ENCODE results near the gene RSPO3. TPM values are rescaled to one million over a fixed set of nuclear protein-coding genes. Genes with fewer than 3 reads are reported as not detected.
"Not testable (repeated sequence)": the region's sequence is repeated elsewhere in the genome, so short reads cannot be mapped to it uniquely, and the experiment has no call there.

Gene RSPO3
- total RNA-seq, 2 donors from 2014 or later: not detected

GRCh38 chr6:127094791-127095190, 23.7 kb upstream of the RSPO3 start:
- DNase-seq: no peak
- Mint-ChIP-seq H3K27me3 (peaks cover 14% of the 10 kb centered on the region), H3K27ac (no peak overlapping the region), H3K4me3 (no peak overlapping the region), H3K36me3 (ENCODE audit: low read depth) (no peaks in the 10 kb centered on the region), H3K4me1 (peaks cover 4% of the 10 kb centered on the region)
- no peaks in the 10 kb centered on the region for H3K9me3 ChIP-seq (ENCODE audit: control insufficient read depth, low read length, poor library complexity, severe bottlenecking)
- no peak for ATAC-seq

GRCh38 chr6:127096167-127096566, 22.3 kb upstream of the RSPO3 start:
- peaks cover 14% of the 10 kb centered on the region for H3K27me3 Mint-ChIP-seq
- DNase-seq (no peak), ATAC-seq (no peak)
- H3K9me3 ChIP-seq (ENCODE audit: control insufficient read depth, low read length, poor library complexity, severe bottlenecking): no peaks in the 10 kb centered on the region
- H3K4me3 Mint-ChIP-seq: no peak overlapping the region
- no peak overlapping the region for H3K27ac Mint-ChIP-seq
- H3K36me3 Mint-ChIP-seq (ENCODE audit: low read depth): no peaks in the 10 kb centered on the region
- H3K4me1 Mint-ChIP-seq: peaks cover 6% of the 10 kb centered on the region

- not testable (repeated sequence) for H3K4me3 Mint-ChIP-seq; H3K9me3 ChIP-seq (ENCODE audit: control insufficient read depth, low read length, poor library complexity, severe bottlenecking); ATAC-seq; H3K4me1 Mint-ChIP-seq; H3K27ac Mint-ChIP-seq; DNase-seq; H3K36me3 Mint-ChIP-seq (ENCODE audit: low read depth)
- peaks cover 14% of the 10 kb centered on the region for H3K27me3 Mint-ChIP-seq
Observed at GRCh38 chr6:127097442-127097841, 21.0 kb upstream of the RSPO3 start.

GRCh38 chr6:127100510-127101140, 17.8 kb upstream of the RSPO3 start:
- no peak for ATAC-seq
- H3K27ac Mint-ChIP-seq: no peak overlapping the region
- H3K4me1 Mint-ChIP-seq: peaks cover 6% of the 10 kb centered on the region
- no peak for DNase-seq
- H3K36me3 Mint-ChIP-seq (ENCODE audit: low read depth): no peaks in the 10 kb centered on the region
- no peaks in the 10 kb centered on the region for H3K9me3 ChIP-seq (ENCODE audit: control insufficient read depth, low read length, poor library complexity, severe bottlenecking)
- H3K4me3 Mint-ChIP-seq: no peak overlapping the region
- peaks cover 20% of the 10 kb centered on the region for H3K27me3 Mint-ChIP-seq

GRCh38 chr6:127102299-127102698, 16.2 kb upstream of the RSPO3 start:
- H3K36me3 Mint-ChIP-seq (ENCODE audit: low read depth): no peaks in the 10 kb centered on the region

GRCh38 chr6:127102859-127103258, 15.6 kb upstream of the RSPO3 start:
- no peaks in the 10 kb centered on the region for H3K36me3 Mint-ChIP-seq (ENCODE audit: low read depth)
- no peak overlapping the region for H3K27ac Mint-ChIP-seq
- H3K4me3 Mint-ChIP-seq: no peak overlapping the region
- no peaks in the 10 kb centered on the region for H3K9me3 ChIP-seq (ENCODE audit: control insufficient read depth, low read length, poor library complexity, severe bottlenecking)
- no peak for DNase-seq
- H3K4me1 Mint-ChIP-seq: peaks cover 6% of the 10 kb centered on the region
- H3K27me3 Mint-ChIP-seq: peaks cover 21% of the 10 kb centered on the region
- no peak for ATAC-seq

More at GRCh38 chr6:127102299-127102698, 16.2 kb upstream of the RSPO3 start:
- ATAC-seq (peak; percentile 14), DNase-seq (no peak)
- peaks cover 18% of the 10 kb centered on the region for H3K27me3 Mint-ChIP-seq
- H3K4me1 Mint-ChIP-seq: peaks cover 6% of the 10 kb centered on the region
- no peak overlapping the region for H3K4me3 Mint-ChIP-seq
- no peak overlapping the region for H3K27ac Mint-ChIP-seq
- H3K9me3 ChIP-seq (ENCODE audit: control insufficient read depth, low read length, poor library complexity, severe bottlenecking): no peaks in the 10 kb centered on the region

- ATAC-seq: no peak
- Mint-ChIP-seq H3K27me3 (peaks cover 18% of the 10 kb centered on the region), H3K27ac (no peak overlapping the region), H3K4me1 (peaks cover 6% of the 10 kb centered on the region), H3K4me3 (no peak overlapping the region), H3K36me3 (ENCODE audit: low read depth) (no peaks in the 10 kb centered on the region)
- no peaks in the 10 kb centered on the region for H3K9me3 ChIP-seq (ENCODE audit: control insufficient read depth, low read length, poor library complexity, severe bottlenecking)
- DNase-seq: no peak
Observed at GRCh38 chr6:127103482-127103881, 15.0 kb upstream of the RSPO3 start.

GRCh38 chr6:127107916-127108315, 10.6 kb upstream of the RSPO3 start:
- ATAC-seq (no peak), DNase-seq (no peak)
- Mint-ChIP-seq H3K27ac (no peak overlapping the region), H3K4me3 (no peak overlapping the region), H3K27me3 (peaks cover 36% of the 10 kb centered on the region), H3K4me1 (no peaks in the 10 kb centered on the region), H3K36me3 (ENCODE audit: low read depth) (no peaks in the 10 kb centered on the region)
- no peaks in the 10 kb centered on the region for H3K9me3 ChIP-seq (ENCODE audit: control insufficient read depth, low read length, poor library complexity, severe bottlenecking)

GRCh38 chr6:127110712-127111111, 7.8 kb upstream of the RSPO3 start:
- Mint-ChIP-seq H3K36me3 (ENCODE audit: low read depth) (no peaks in the 10 kb centered on the region), H3K4me1 (no peaks in the 10 kb centered on the region), H3K4me3 (no peak overlapping the region), H3K27me3 (peaks cover 46% of the 10 kb centered on the region), H3K27ac (no peak overlapping the region)
- DNase-seq (no peak), ATAC-seq (no peak)
- H3K9me3 ChIP-seq (ENCODE audit: control insufficient read depth, low read length, poor library complexity, severe bottlenecking): no peaks in the 10 kb centered on the region

GRCh38 chr6:127111526-127111925, 6.9 kb upstream of the RSPO3 start:
- H3K4me1 Mint-ChIP-seq: no peaks in the 10 kb centered on the region
- H3K4me3 Mint-ChIP-seq: no peak overlapping the region
- no peak for ATAC-seq
- no peak overlapping the region for H3K27ac Mint-ChIP-seq
- no peak for DNase-seq
- H3K36me3 Mint-ChIP-seq (ENCODE audit: low read depth): no peaks in the 10 kb centered on the region
- H3K9me3 ChIP-seq (ENCODE audit: control insufficient read depth, low read length, poor library complexity, severe bottlenecking): no peaks in the 10 kb centered on the region
- H3K27me3 Mint-ChIP-seq: peaks cover 54% of the 10 kb centered on the region

GRCh38 chr6:127114214-127114760, 4.2 kb upstream of the RSPO3 start:
- Mint-ChIP-seq H3K4me1 (peaks cover 10% of the 10 kb centered on the region), H3K27ac (no peak overlapping the region), H3K4me3 (no peak overlapping the region), H3K27me3 (peaks cover 65% of the 10 kb centered on the region), H3K36me3 (ENCODE audit: low read depth) (peaks cover 7% of the 10 kb centered on the region)
- DNase-seq: no peak
- no peaks in the 10 kb centered on the region for H3K9me3 ChIP-seq (ENCODE audit: control insufficient read depth, low read length, poor library complexity, severe bottlenecking)
- ATAC-seq: no peak

- H3K4me1 Mint-ChIP-seq: peaks cover 10% of the 10 kb centered on the region
- DNase-seq (no peak), ATAC-seq (no peak)
- peaks cover 7% of the 10 kb centered on the region for H3K36me3 Mint-ChIP-seq (ENCODE audit: low read depth)
- H3K4me3 Mint-ChIP-seq: no peak overlapping the region
- H3K27ac Mint-ChIP-seq: no peak overlapping the region
- no peaks in the 10 kb centered on the region for H3K9me3 ChIP-seq (ENCODE audit: control insufficient read depth, low read length, poor library complexity, severe bottlenecking)
- H3K27me3 Mint-ChIP-seq: peaks cover 67% of the 10 kb centered on the region
Observed at GRCh38 chr6:127115084-127115655, 3.3 kb upstream of the RSPO3 start.

- no peak overlapping the region for H3K27ac Mint-ChIP-seq
- H3K4me1 Mint-ChIP-seq: peaks cover 12% of the 10 kb centered on the region
- peaks cover 67% of the 10 kb centered on the region for H3K27me3 Mint-ChIP-seq
- no peak for ATAC-seq
- no peak for DNase-seq
- no peak overlapping the region for H3K4me3 Mint-ChIP-seq
- peaks cover 7% of the 10 kb centered on the region for H3K36me3 Mint-ChIP-seq (ENCODE audit: low read depth)
- H3K9me3 ChIP-seq (ENCODE audit: control insufficient read depth, low read length, poor library complexity, severe bottlenecking): no peaks in the 10 kb centered on the region
Observed at GRCh38 chr6:127115746-127116145, 2.7 kb upstream of the RSPO3 start.

- no peaks in the 10 kb centered on the region for H3K9me3 ChIP-seq (ENCODE audit: control insufficient read depth, low read length, poor library complexity, severe bottlenecking)
- no peak for DNase-seq
- Mint-ChIP-seq H3K4me1 (peaks cover 18% of the 10 kb centered on the region), H3K27me3 (peaks cover 77% of the 10 kb centered on the region), H3K4me3 (peak overlapping the region; percentile 83), H3K27ac (no peak overlapping the region), H3K36me3 (ENCODE audit: low read depth) (peaks cover 7% of the 10 kb centered on the region)
- ATAC-seq: no peak
Observed at GRCh38 chr6:127117979-127118297, 533 bp upstream of the RSPO3 start.

Measured in T-helper 17 cell (primary cell).